H1 (cell line): Measurements from ENCODE around the gene ZBTB47. TPM values are rescaled to one million over a fixed set of nuclear protein-coding genes. Genes with fewer than 3 reads are reported as not detected.

Source experiments
- CTCF ChIA-PET: fragments of 300-600 bp; sonication (Branson Sonifier 250); formaldehyde crosslinking; loops from one replicate; lab custom pipeline; 2021; ENCODE audit not compliant: partially characterized antibody; lab: Charles Lee
- POLR2A ChIA-PET: fragments of 300-600 bp; sonication (Branson Sonifier 250); formaldehyde crosslinking; loops from one replicate; lab custom pipeline; 2021; ENCODE audit warnings: inconsistent platforms; ENCODE audit not compliant: partially characterized antibody; lab: Charles Lee
- DNase-seq, 2 experiments: peaks; one replicate each; pipeline versions ENCODE4 v3.0.0 to v3.0.0-alpha.2; 2010 to 2022; ENCODE audit warnings: low spot score in 2 of 2, low read depth in 1 of 2, mixed read lengths in 1 of 2
- FAIRE-seq: peaks from 2 replicates; lab custom pipeline; 2011; peaks lifted over from hg19 to GRCh38; lab: Jason Lieb, UNC
- H2AFZ ChIP-seq: 2 replicates; pipeline ENCODE4 v1.8.1; 2012; ENCODE audit warnings: low read length, inconsistent platforms
- H2AK5ac ChIP-seq: 2 replicates; pipeline ENCODE4 v1.6.1; 2013; ENCODE audit warnings: low read depth, low read length
- H2BK120ac ChIP-seq: replicated peaks from 2 replicates; pipeline ENCODE3; 2013; ENCODE audit warnings: low read depth, low read length, inconsistent platforms
- H2BK12ac ChIP-seq: 2 replicates; pipeline ENCODE4 v1.6.1; 2013; ENCODE audit warnings: low read depth, low read length
- H2BK15ac ChIP-seq: 2 replicates; pipeline ENCODE4 v1.6.1; 2013; ENCODE audit warnings: low read length
- H2BK20ac ChIP-seq: 2 replicates; pipeline ENCODE4 v1.6.1; 2013; ENCODE audit warnings: low read length
- H2BK5ac ChIP-seq: 2 replicates; pipeline ENCODE4 v1.6.1; 2013; ENCODE audit warnings: low read depth, low read length
- H3K14ac ChIP-seq: 2 replicates; pipeline ENCODE4 v1.6.1; 2013; ENCODE audit warnings: inconsistent platforms; ENCODE audit not compliant: insufficient read length
- H3K18ac ChIP-seq: 2 replicates; pipeline ENCODE4 v1.6.1; 2013; ENCODE audit warnings: low read length; ENCODE audit errors: extremely low read depth
- H3K23ac ChIP-seq: 2 replicates; pipeline ENCODE4 v1.6.1; 2013; ENCODE audit warnings: inconsistent platforms; ENCODE audit not compliant: insufficient read length
- H3K23me2 ChIP-seq: 2 replicates; pipeline ENCODE4 v1.6.1; 2013; ENCODE audit warnings: low read depth, low read length
- H3K27ac ChIP-seq: 2 replicates; pipeline ENCODE4 v1.6.1; 2011; ENCODE audit warnings: low read depth, low read length, inconsistent platforms
- H3K27me3 ChIP-seq, 4 experiments: replicated peaks in 1 of 4; 1 replicate in 1 of 4; 2 replicates in 3 of 4; pipeline versions ENCODE4 v1.6.1 to v1.8.1; 2011 to 2013; ENCODE audit warnings: low read length in 3 of 4, mild to moderate bottlenecking in 3 of 4, inconsistent platforms in 2 of 4, mixed read lengths in 2 of 4, moderate library complexity in 1 of 4; ENCODE audit not compliant: control insufficient read depth in 3 of 4, insufficient read depth in 3 of 4; ENCODE audit errors: extremely low read depth in 1 of 4
- H3K36me3 ChIP-seq, 4 experiments: 2 replicates each; pipeline versions ENCODE4 v1.6.1 to v1.8.1; 2011 to 2013; ENCODE audit warnings: mild to moderate bottlenecking in 4 of 4, low read length in 3 of 4, moderate library complexity in 2 of 4, control low read depth in 1 of 4, inconsistent platforms in 1 of 4; ENCODE audit not compliant: insufficient read depth in 4 of 4, control insufficient read depth in 2 of 4
- H3K4ac ChIP-seq: replicated peaks from 2 replicates; pipeline ENCODE3; 2013; ENCODE audit warnings: low read length, low read depth, mixed read lengths, inconsistent platforms; ENCODE audit not compliant: insufficient read length
- H3K4me1 ChIP-seq, 4 experiments: replicated peaks in 1 of 4; 1 replicate in 1 of 4; 2 replicates in 3 of 4; pipeline versions ENCODE4 v1.6.1 to v1.8.1; 2011 to 2013; ENCODE audit warnings: low read length in 3 of 4, inconsistent platforms in 2 of 4, mixed read lengths in 1 of 4; ENCODE audit not compliant: insufficient read depth in 4 of 4, control insufficient read depth in 3 of 4
- H3K4me2 ChIP-seq, 2 experiments: 2 replicates each; pipeline versions ENCODE4 v1.6.1 to v1.8.1; 2011 to 2013; ENCODE audit warnings: low read depth in 2 of 2, low read length in 2 of 2, control low read depth in 1 of 2, inconsistent platforms in 1 of 2, mild to moderate bottlenecking in 1 of 2; ENCODE audit not compliant: insufficient read depth in 1 of 2
- H3K4me3 ChIP-seq, 4 experiments: fragments of 200-600, 300-600 bp in 1 of 4; sonication (generic), shearing (Covaris generic), sonication (Bioruptor Twin) in 1 of 4; 2 replicates each; pipeline versions ENCODE4 v1.5.1 to v1.8.1; 2011 to 2016; ENCODE audit warnings: low read length in 4 of 4, low read depth in 3 of 4, control low read depth in 2 of 4, inconsistent platforms in 2 of 4, mild to moderate bottlenecking in 2 of 4, mixed read lengths in 1 of 4, moderate library complexity in 1 of 4; ENCODE audit not compliant: insufficient read depth in 2 of 4; ENCODE audit errors: extremely low read depth in 1 of 4
- H3K56ac ChIP-seq: replicated peaks from 2 replicates; pipeline ENCODE3; 2013; ENCODE audit warnings: low read depth, mild to moderate bottlenecking, mixed read lengths, low read length, inconsistent platforms; ENCODE audit not compliant: insufficient read length
- H3K79me1 ChIP-seq: 2 replicates; pipeline ENCODE4 v1.6.1; 2013; ENCODE audit warnings: low read depth, low read length, control low read depth
- H3K79me2 ChIP-seq, 2 experiments: 2 replicates each; pipeline versions ENCODE4 v1.6.1 to v1.8.1; 2012 to 2013; ENCODE audit warnings: low read length in 2 of 2, mild to moderate bottlenecking in 2 of 2, inconsistent platforms in 1 of 2; ENCODE audit not compliant: insufficient read depth in 2 of 2, control insufficient read depth in 1 of 2
- H3K9ac ChIP-seq, 4 experiments: replicated peaks in 1 of 4; 1 replicate in 1 of 4; 2 replicates in 3 of 4; pipeline versions ENCODE4 v1.6.1 to v1.8.1; 2011 to 2013; ENCODE audit warnings: low read depth in 3 of 4, low read length in 3 of 4, control low read depth in 2 of 4, mild to moderate bottlenecking in 2 of 4, moderate library complexity in 2 of 4, inconsistent platforms in 1 of 4; ENCODE audit errors: extremely low read depth in 1 of 4
- H3K9me3 ChIP-seq, 2 experiments: 2 replicates each; pipeline versions ENCODE4 v1.6.1 to v1.8.1; 2012 to 2013; ENCODE audit warnings: mild to moderate bottlenecking in 2 of 2, moderate library complexity in 2 of 2, control low read depth in 1 of 2, inconsistent platforms in 1 of 2, low read depth in 1 of 2, low read length in 1 of 2, mixed read lengths in 1 of 2; ENCODE audit not compliant: insufficient read depth in 2 of 2
- H4K20me1 ChIP-seq, 2 experiments: replicated peaks in 1 of 2; 2 replicates each; pipeline versions ENCODE3 to v1.8.1; 2011 to 2013; ENCODE audit warnings: inconsistent platforms in 2 of 2, low read length in 2 of 2, mild to moderate bottlenecking in 1 of 2; ENCODE audit not compliant: insufficient read depth in 2 of 2, control insufficient read depth in 1 of 2
- H4K5ac ChIP-seq: 2 replicates; pipeline ENCODE4 v1.6.1; 2013; ENCODE audit warnings: low read length, low read depth, mixed read lengths, inconsistent platforms; ENCODE audit not compliant: insufficient read length
- H4K8ac ChIP-seq: 2 replicates; pipeline ENCODE4 v1.8.0; 2013; ENCODE audit warnings: mild to moderate bottlenecking, moderate library complexity, low read length, inconsistent platforms; ENCODE audit not compliant: insufficient read depth; ENCODE audit errors: extremely low read depth
- H4K91ac ChIP-seq: replicated peaks from 2 replicates; pipeline ENCODE3; 2013; ENCODE audit warnings: low read length, mixed read lengths, inconsistent platforms; ENCODE audit not compliant: insufficient read length
- BRCA1 ChIP-seq: IDR thresholded peaks from 2 replicates; pipeline ENCODE4 v1.6.1; 2012; ENCODE audit warnings: low read depth, low read length, improper control_type of control experiment
- CBX8 ChIP-seq: fragments of 300-800, 300-1000 bp; sonication (generic); IDR thresholded peaks from 2 replicates; pipeline ENCODE4 v1.7.1; 2016; ENCODE audit warnings: low read depth, low read length, borderline replicate concordance
- EGR1 ChIP-seq: IDR thresholded peaks from 2 replicates; pipeline ENCODE4 v1.6.1; 2011; ENCODE audit warnings: low read depth, low read length, borderline replicate concordance
- FOSL1 ChIP-seq: IDR thresholded peaks from 2 replicates; pipeline ENCODE4 v1.6.1; 2011; ENCODE audit warnings: mild to moderate bottlenecking, low read depth, low read length, moderate library complexity; ENCODE audit not compliant: insufficient read depth
- GTF2F1 ChIP-seq: IDR thresholded peaks from 2 replicates; pipeline ENCODE4 v1.6.1; 2012; ENCODE audit warnings: low read depth, low read length, improper control_type of control experiment, borderline replicate concordance
- KDM1A ChIP-seq: fragments of 200-600, 300-600 bp; sonication (generic); IDR thresholded peaks from 2 replicates; pipeline ENCODE4 v1.7.1; 2016; ENCODE audit warnings: mild to moderate bottlenecking, low read length, borderline replicate concordance
- NRF1 ChIP-seq: IDR thresholded peaks from 2 replicates; pipeline ENCODE4 v1.6.1; 2011; ENCODE audit warnings: mild to moderate bottlenecking, low read depth, low read length, improper control_type of control experiment
- POU5F1 ChIP-seq: IDR thresholded peaks from 2 replicates; pipeline ENCODE4 v1.6.1; 2011; ENCODE audit warnings: low read depth, mild to moderate bottlenecking, low read length, moderate library complexity
- RBBP5 ChIP-seq: IDR thresholded peaks from 2 replicates; pipeline ENCODE4 v1.7.1; 2012; ENCODE audit warnings: low read depth, mild to moderate bottlenecking, inconsistent platforms, low read length, moderate library complexity, borderline replicate concordance
- WGBS, 2 experiments: shearing (Covaris generic) in 1 of 2; methylation state at CpG; one replicate each; pipeline versions ENCODE4 v1.1.6 to v1.1.7; 2013 to 2015; ENCODE audit warnings: low lambda C conversion rate in 2 of 2, mixed read lengths in 2 of 2, inconsistent platforms in 1 of 2, low coverage in 1 of 2, missing lambda C conversion rate in 1 of 2; ENCODE audit not compliant: insufficient replicate concordance in 2 of 2, insufficient coverage in 1 of 2, insufficient read length in 1 of 2; ENCODE audit errors: extremely low coverage in 1 of 2, missing lambda C conversion rate in 1 of 2; 5-methylcytosine and 5-hydroxymethylcytosine counted together
- polyA plus RNA-seq, 7 experiments: library from polyadenylated mRNA; depleted of rRNA in 3 of 7; stranded (reverse) in 5 of 7; unstranded in 2 of 7; fragments of >200 nt in 5 of 7; fragments of 200-250 nt in 2 of 7; gene quantifications; 1 replicate in 5 of 7; 2 replicates in 1 of 7; 4 replicates in 1 of 7; pipeline versions ENCODE4 v1.2.1 to v1.2.3, GENCODE V29; 2011 to 2013; ENCODE audit warnings: missing spikeins in 2 of 7, mixed read lengths in 2 of 7
- total RNA-seq: library from RNA; stranded (reverse); fragmentation: NEBNext Ultra II Directional; extraction: Animal tissue kit (Norgen Biotek cat#: 25700); gene quantifications from 2 replicates; pipeline ENCODE4 v1.2.1, GENCODE V29; 2021
- TF ChIP-seq, protein P1 (sequence below): IDR thresholded peaks from 2 replicates; pipeline ENCODE4 v1.6.1; 2011; ENCODE audit warnings: low read length, improper control_type of control experiment
- TF ChIP-seq, protein P2 (sequence below), 3 experiments: IDR thresholded peaks; 1 replicate in 2 of 3; 2 replicates in 1 of 3; pipeline versions ENCODE4 v1.5.1 to v1.6.1; 2011; ENCODE audit warnings: low read length in 3 of 3, mild to moderate bottlenecking in 3 of 3, inconsistent platforms in 2 of 3, low read depth in 1 of 3, moderate library complexity in 1 of 3; ENCODE audit not compliant: insufficient read depth in 1 of 3; ENCODE audit errors: control extremely low read depth in 1 of 3

ZBTB47 gene
- total and polyA plus RNA-seq, 2 of the 8 experiments (the other 6 are each of a cell fraction or from before 2014, with no cell fraction given) = 2.8 to 4.1 TPM

DNA sequence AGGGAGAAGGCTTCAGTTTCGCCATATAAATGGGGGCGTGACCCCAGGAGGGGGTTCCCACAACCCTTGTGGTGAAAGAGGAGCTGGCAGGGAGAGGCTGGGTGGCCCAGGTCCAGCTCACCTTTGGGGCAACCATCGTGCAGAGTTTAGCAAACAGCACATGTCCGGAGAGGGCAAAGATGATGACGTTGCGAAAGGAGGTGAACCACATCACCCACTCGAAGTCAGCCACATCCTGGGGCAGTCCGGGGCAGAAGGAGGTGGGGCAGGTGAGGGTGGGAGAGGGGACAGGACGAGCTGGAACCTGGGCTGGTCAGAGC, 45.4 kb downstream of the ZBTB47 start:
- H2BK15ac ChIP-seq = no peak overlapping the region
- H2BK5ac ChIP-seq = no peak overlapping the region
- no peak overlapping the region for H2BK120ac ChIP-seq
- H3K79me2 ChIP-seq = no peaks in the 10 kb centered on the region
- no peak for FAIRE-seq
- no peak overlapping the region for H2AFZ ChIP-seq
- H3K4me1 ChIP-seq = peaks cover 0 to 12% (median 0%) of the 10 kb centered on the region in 4 experiments; a peak in 3 of 7 replicates
- H3K27me3 ChIP-seq = 0 out of 7 replicates have a peak, but pooled peaks cover 0 to 2% (median 0%) of the 10 kb centered on the region in 4 experiments
- H3K9ac ChIP-seq = no peak overlapping the region
- DNase-seq = peak in 1 of 2 experiments; percentile 35
- WGBS, 2 experiments = 87% methylated on average over 9 of the region's 9 CpGs; no CpG with 5 or more reads in 1 of the 2 experiments
- H3K56ac ChIP-seq = no peak overlapping the region
- H3K23ac ChIP-seq = no peak overlapping the region
- ChIA-PET POLR2A (no interaction called here), CTCF (interaction anchor here (1.0 to 2.0 kb wide), 4 partner anchors 10 to 45 kb away, joined by 4 to 9 read pairs (median 6); no protein-coding TSS in a partner anchor)
- no peak overlapping the region for H3K4ac ChIP-seq
- H3K14ac ChIP-seq = no peak overlapping the region
- no peak overlapping the region for H3K4me3 ChIP-seq
- H3K23me2 ChIP-seq = peaks cover 2% of the 10 kb centered on the region; the same call in 1 of the 2 replicates
- H3K79me1 ChIP-seq = no peaks in the 10 kb centered on the region
- no peak overlapping the region for H2BK12ac ChIP-seq
- no peak overlapping the region for H2AK5ac ChIP-seq
- no peak overlapping the region for H4K8ac ChIP-seq
- H2BK20ac ChIP-seq = no peak overlapping the region
- H3K4me2 ChIP-seq = no peak overlapping the region
- H4K5ac ChIP-seq = no peak overlapping the region
- peaks cover 0 to 2% of the 10 kb centered on the region in 2 experiments for H4K20me1 ChIP-seq
- no peaks in the 10 kb centered on the region for H3K36me3 ChIP-seq
- H3K18ac ChIP-seq = no peak overlapping the region
- no peaks in the 10 kb centered on the region for H3K9me3 ChIP-seq
- H4K91ac ChIP-seq = no peak overlapping the region
- no peak overlapping the region for H3K27ac ChIP-seq
- TF ChIP-seq, protein P1, sequence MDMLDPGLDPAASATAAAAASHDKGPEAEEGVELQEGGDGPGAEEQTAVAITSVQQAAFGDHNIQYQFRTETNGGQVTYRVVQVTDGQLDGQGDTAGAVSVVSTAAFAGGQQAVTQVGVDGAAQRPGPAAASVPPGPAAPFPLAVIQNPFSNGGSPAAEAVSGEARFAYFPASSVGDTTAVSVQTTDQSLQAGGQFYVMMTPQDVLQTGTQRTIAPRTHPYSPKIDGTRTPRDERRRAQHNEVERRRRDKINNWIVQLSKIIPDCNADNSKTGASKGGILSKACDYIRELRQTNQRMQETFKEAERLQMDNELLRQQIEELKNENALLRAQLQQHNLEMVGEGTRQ = no peak
- TF ChIP-seq BRCA1 = no peak
- TF ChIP-seq NRF1 = no peak
- TF ChIP-seq GTF2F1 = no peak
- no peak for TF ChIP-seq POU5F1
- TF ChIP-seq CBX8 = no peak
- TF ChIP-seq, protein P2, sequence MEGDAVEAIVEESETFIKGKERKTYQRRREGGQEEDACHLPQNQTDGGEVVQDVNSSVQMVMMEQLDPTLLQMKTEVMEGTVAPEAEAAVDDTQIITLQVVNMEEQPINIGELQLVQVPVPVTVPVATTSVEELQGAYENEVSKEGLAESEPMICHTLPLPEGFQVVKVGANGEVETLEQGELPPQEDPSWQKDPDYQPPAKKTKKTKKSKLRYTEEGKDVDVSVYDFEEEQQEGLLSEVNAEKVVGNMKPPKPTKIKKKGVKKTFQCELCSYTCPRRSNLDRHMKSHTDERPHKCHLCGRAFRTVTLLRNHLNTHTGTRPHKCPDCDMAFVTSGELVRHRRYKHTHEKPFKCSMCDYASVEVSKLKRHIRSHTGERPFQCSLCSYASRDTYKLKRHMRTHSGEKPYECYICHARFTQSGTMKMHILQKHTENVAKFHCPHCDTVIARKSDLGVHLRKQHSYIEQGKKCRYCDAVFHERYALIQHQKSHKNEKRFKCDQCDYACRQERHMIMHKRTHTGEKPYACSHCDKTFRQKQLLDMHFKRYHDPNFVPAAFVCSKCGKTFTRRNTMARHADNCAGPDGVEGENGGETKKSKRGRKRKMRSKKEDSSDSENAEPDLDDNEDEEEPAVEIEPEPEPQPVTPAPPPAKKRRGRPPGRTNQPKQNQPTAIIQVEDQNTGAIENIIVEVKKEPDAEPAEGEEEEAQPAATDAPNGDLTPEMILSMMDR (IDR thresholded peaks at IDR 0.05; ENCODE audit: control extremely low read depth in 1 of 3, insufficient read depth in 1 of 3, low read depth in 1 of 3, low read length in 3 of 3) = no peak
- TF ChIP-seq RBBP5 = no peak
- no peak for TF ChIP-seq FOSL1
- TF ChIP-seq KDM1A = no peak
- no peak for TF ChIP-seq EGR1
